ENCODE measurements around the gene BID.

BID gene

GRCh38 chr22:17814830-17815229 lies 40.6 kb upstream of the BID start:
- Histone ChIP-seq H3K4me1 (ENCODE audit: insufficient read depth, low read length) (no peaks in the 10 kb centered on the region), H3K27ac (ENCODE audit: low read length) (no peak overlapping the region), H3K27me3 (ENCODE audit: insufficient read depth, low read length) (no peaks in the 10 kb centered on the region), H3K9ac (ENCODE audit: low read depth, low read length) (no peak overlapping the region), H3K9me3 (ENCODE audit: insufficient read depth, low read depth, low read length) (no peaks in the 10 kb centered on the region), H3K4me3 (ENCODE audit: low read length) (no peak overlapping the region), H3K36me3 (ENCODE audit: insufficient read depth, low read depth, low read length) (peaks cover 3% of the 10 kb centered on the region)

GRCh38 chr22:17814084-17814483 lies 39.8 kb upstream of the BID start:
- Histone ChIP-seq H3K4me1 (ENCODE audit: insufficient read depth, low read length) (no peaks in the 10 kb centered on the region), H3K36me3 (ENCODE audit: insufficient read depth, low read depth, low read length) (peaks cover 5% of the 10 kb centered on the region), H3K9ac (ENCODE audit: low read depth, low read length) (no peak overlapping the region), H3K9me3 (ENCODE audit: insufficient read depth, low read depth, low read length) (no peaks in the 10 kb centered on the region), H3K27me3 (ENCODE audit: insufficient read depth, low read length) (no peaks in the 10 kb centered on the region), H3K27ac (ENCODE audit: low read length) (no peak overlapping the region), H3K4me3 (ENCODE audit: low read length) (no peak overlapping the region)

- Histone ChIP-seq H3K27ac (ENCODE audit: low read length) (no peak overlapping the region), H3K4me1 (ENCODE audit: insufficient read depth, low read length) (no peaks in the 10 kb centered on the region), H3K9ac (ENCODE audit: low read depth, low read length) (no peak overlapping the region), H3K9me3 (ENCODE audit: insufficient read depth, low read depth, low read length) (no peaks in the 10 kb centered on the region), H3K4me3 (ENCODE audit: low read length) (no peak overlapping the region), H3K36me3 (ENCODE audit: insufficient read depth, low read depth, low read length) (peaks cover 24% of the 10 kb centered on the region), H3K27me3 (ENCODE audit: insufficient read depth, low read length) (no peaks in the 10 kb centered on the region)
Observed at GRCh38 chr22:17811119-17811518, 36.9 kb upstream of the BID start.

- Histone ChIP-seq H3K4me3 (ENCODE audit: low read length) (no peak overlapping the region), H3K9me3 (ENCODE audit: insufficient read depth, low read depth, low read length) (no peaks in the 10 kb centered on the region), H3K36me3 (ENCODE audit: insufficient read depth, low read depth, low read length) (peaks cover 27% of the 10 kb centered on the region), H3K27ac (ENCODE audit: low read length) (no peak overlapping the region), H3K9ac (ENCODE audit: low read depth, low read length) (no peak overlapping the region), H3K27me3 (ENCODE audit: insufficient read depth, low read length) (no peaks in the 10 kb centered on the region), H3K4me1 (ENCODE audit: insufficient read depth, low read length) (no peaks in the 10 kb centered on the region)
Observed at GRCh38 chr22:17810570-17811116, 36.4 kb upstream of the BID start.

- Histone ChIP-seq H3K27me3 (ENCODE audit: insufficient read depth, low read length) (no peaks in the 10 kb centered on the region), H3K4me3 (ENCODE audit: low read length) (no peak overlapping the region), H3K36me3 (ENCODE audit: insufficient read depth, low read depth, low read length) (peaks cover 27% of the 10 kb centered on the region), H3K9me3 (ENCODE audit: insufficient read depth, low read depth, low read length) (no peaks in the 10 kb centered on the region), H3K9ac (ENCODE audit: low read depth, low read length) (no peak overlapping the region), H3K4me1 (ENCODE audit: insufficient read depth, low read length) (peaks cover 2% of the 10 kb centered on the region; the same call in 1 of the 2 replicates), H3K27ac (ENCODE audit: low read length) (no peak overlapping the region)
Observed at GRCh38 chr22:17808693-17809403, 34.6 kb upstream of the BID start.

- Histone ChIP-seq H3K36me3 (ENCODE audit: insufficient read depth, low read depth, low read length) (peaks cover 27% of the 10 kb centered on the region), H3K27ac (ENCODE audit: low read length) (no peak overlapping the region), H3K9me3 (ENCODE audit: insufficient read depth, low read depth, low read length) (no peaks in the 10 kb centered on the region), H3K4me1 (ENCODE audit: insufficient read depth, low read length) (peaks cover 2% of the 10 kb centered on the region; the same call in 1 of the 2 replicates), H3K4me3 (ENCODE audit: low read length) (no peak overlapping the region), H3K9ac (ENCODE audit: low read depth, low read length) (no peak overlapping the region), H3K27me3 (ENCODE audit: insufficient read depth, low read length) (no peaks in the 10 kb centered on the region)
Observed at GRCh38 chr22:17807578-17808410, 33.5 kb upstream of the BID start.

GRCh38 chr22:17807086-17807485 lies 32.8 kb upstream of the BID start:
- Histone ChIP-seq H3K9ac (ENCODE audit: low read depth, low read length) (no peak overlapping the region), H3K4me1 (ENCODE audit: insufficient read depth, low read length) (peaks cover 2% of the 10 kb centered on the region; the same call in 1 of the 2 replicates), H3K9me3 (ENCODE audit: insufficient read depth, low read depth, low read length) (no peaks in the 10 kb centered on the region), H3K36me3 (ENCODE audit: insufficient read depth, low read depth, low read length) (peaks cover 27% of the 10 kb centered on the region), H3K27me3 (ENCODE audit: insufficient read depth, low read length) (no peaks in the 10 kb centered on the region), H3K27ac (ENCODE audit: low read length) (no peak overlapping the region), H3K4me3 (ENCODE audit: low read length) (no peak overlapping the region)

GRCh38 chr22:17806437-17806836 lies 32.2 kb upstream of the BID start:
- no peak overlapping the region for H3K4me3 ChIP-seq (ENCODE audit: low read length)
- no peak overlapping the region for H3K27ac ChIP-seq (ENCODE audit: low read length)
- no peaks in the 10 kb centered on the region for H3K9me3 ChIP-seq (ENCODE audit: insufficient read depth, low read depth, low read length)
- H3K4me1 ChIP-seq (ENCODE audit: insufficient read depth, low read length) = peaks cover 2% of the 10 kb centered on the region; the same call in 1 of the 2 replicates
- no peak overlapping the region for H3K9ac ChIP-seq (ENCODE audit: low read depth, low read length)
- peaks cover 27% of the 10 kb centered on the region for H3K36me3 ChIP-seq (ENCODE audit: insufficient read depth, low read depth, low read length)
- no peaks in the 10 kb centered on the region for H3K27me3 ChIP-seq (ENCODE audit: insufficient read depth, low read length)

GRCh38 chr22:17804331-17805080 lies 30.2 kb upstream of the BID start:
- Histone ChIP-seq H3K27me3 (ENCODE audit: insufficient read depth, low read length) (no peaks in the 10 kb centered on the region), H3K9me3 (ENCODE audit: insufficient read depth, low read depth, low read length) (no peaks in the 10 kb centered on the region), H3K27ac (ENCODE audit: low read length) (no peak overlapping the region), H3K36me3 (ENCODE audit: insufficient read depth, low read depth, low read length) (peaks cover 23% of the 10 kb centered on the region), H3K4me3 (ENCODE audit: low read length) (no peak overlapping the region), H3K4me1 (ENCODE audit: insufficient read depth, low read length) (peaks cover 2% of the 10 kb centered on the region; the same call in 1 of the 2 replicates), H3K9ac (ENCODE audit: low read depth, low read length) (no peak overlapping the region)

- H3K4me3 ChIP-seq (ENCODE audit: low read length) = no peak overlapping the region
- no peak overlapping the region for H3K9ac ChIP-seq (ENCODE audit: low read depth, low read length)
- H3K36me3 ChIP-seq (ENCODE audit: insufficient read depth, low read depth, low read length) = peaks cover 20% of the 10 kb centered on the region
- H3K27ac ChIP-seq (ENCODE audit: low read length) = no peak overlapping the region
- H3K9me3 ChIP-seq (ENCODE audit: insufficient read depth, low read depth, low read length) = no peaks in the 10 kb centered on the region
- peaks cover 2% of the 10 kb centered on the region; the same call in 1 of the 2 replicates for H3K4me1 ChIP-seq (ENCODE audit: insufficient read depth, low read length)
- no peaks in the 10 kb centered on the region for H3K27me3 ChIP-seq (ENCODE audit: insufficient read depth, low read length)
Observed at GRCh38 chr22:17803609-17804270, 29.5 kb upstream of the BID start.

GRCh38 chr22:17802822-17803221 lies 28.6 kb upstream of the BID start:
- Histone ChIP-seq H3K27me3 (ENCODE audit: insufficient read depth, low read length) (no peaks in the 10 kb centered on the region), H3K9ac (ENCODE audit: low read depth, low read length) (no peak overlapping the region), H3K27ac (ENCODE audit: low read length) (no peak overlapping the region), H3K4me1 (ENCODE audit: insufficient read depth, low read length) (peaks cover 2% of the 10 kb centered on the region; the same call in 1 of the 2 replicates), H3K4me3 (ENCODE audit: low read length) (no peak overlapping the region), H3K36me3 (ENCODE audit: insufficient read depth, low read depth, low read length) (peaks cover 20% of the 10 kb centered on the region), H3K9me3 (ENCODE audit: insufficient read depth, low read depth, low read length) (no peaks in the 10 kb centered on the region)

All from iPS-20b (cell line).